CD4-positive, CD25-positive, alpha-beta regulatory T cell (primary cell): ENCODE data around the gene PXK. TPM values are rescaled to one million over a fixed set of nuclear protein-coding genes. Genes with fewer than 3 reads are reported as not detected.
"Not testable (repeated sequence)": the region's sequence is repeated elsewhere in the genome, so short reads cannot be mapped to it uniquely, and the experiment has no call there.

Source experiments
- ATAC-seq, 2 donors: fragments of 150-1000 bp; cut with Tn5 transposase; one replicate each; pipeline ENCODE4 v1.10.0; 2021; ENCODE audit warnings: low read depth in 2 of 2, moderate number of reproducible peaks in 2 of 2, moderate library complexity in 1 of 2
- DNase-seq, 3 donors: peaks; one replicate each; pipeline versions ENCODE4 v3.0.0 to v3.0.0-alpha.2; 2012 to 2022; ENCODE audit warnings: mixed read lengths in 1 of 3
- H3K27ac ChIP-seq: one replicate; pipeline ENCODE4 v1.7.0; 2013; ENCODE audit warnings: mild to moderate bottlenecking, low read length; ENCODE audit not compliant: insufficient read depth, poor library complexity, severe bottlenecking
- H3K27me3 ChIP-seq: one replicate; pipeline ENCODE4 v1.7.0; 2013; ENCODE audit warnings: low read length; ENCODE audit not compliant: control insufficient read depth, insufficient read depth
- H3K36me3 ChIP-seq: one replicate; pipeline ENCODE4 v1.7.0; 2013; ENCODE audit warnings: mild to moderate bottlenecking, low read length, moderate library complexity; ENCODE audit not compliant: control insufficient read depth, insufficient read depth
- H3K4me1 ChIP-seq: 2 replicates; pipeline ENCODE4 v1.7.0; 2013; ENCODE audit warnings: mild to moderate bottlenecking, low read length; ENCODE audit not compliant: insufficient read depth, control insufficient read depth, poor library complexity, severe bottlenecking
- H3K4me3 ChIP-seq: one replicate; pipeline ENCODE4 v1.7.0; 2013; ENCODE audit warnings: low read depth, mild to moderate bottlenecking, low read length, moderate library complexity
- H3K9me3 ChIP-seq, 2 experiments: 1 replicate in 1 of 2; 2 replicates in 1 of 2; pipeline ENCODE4 v1.7.0; 2013; ENCODE audit warnings: low read length in 2 of 2, mild to moderate bottlenecking in 1 of 2, moderate library complexity in 1 of 2; ENCODE audit not compliant: control insufficient read depth in 2 of 2
- H3K27ac Mint-ChIP-seq, 3 donors: one replicate each; pipeline ENCODE4 v1.8.0; 2020 to 2022; ENCODE audit warnings: mild to moderate bottlenecking in 3 of 3, mixed read lengths in 3 of 3, moderate library complexity in 2 of 3
- H3K27me3 Mint-ChIP-seq: one replicate; pipeline ENCODE4 v1.8.0; 2022; ENCODE audit warnings: mild to moderate bottlenecking, mixed read lengths
- H3K36me3 Mint-ChIP-seq: one replicate; pipeline ENCODE4 v1.8.0; 2020; ENCODE audit warnings: mixed read lengths
- H3K4me1 Mint-ChIP-seq, 4 donors: one replicate each; pipeline ENCODE4 v1.8.0; 2020 to 2022; ENCODE audit warnings: mixed read lengths in 4 of 4, mild to moderate bottlenecking in 1 of 4
- H3K4me3 Mint-ChIP-seq, 4 donors: one replicate each; pipeline ENCODE4 v1.8.0; 2020 to 2022; ENCODE audit warnings: mild to moderate bottlenecking in 4 of 4, mixed read lengths in 4 of 4, moderate library complexity in 3 of 4
- H3K9me3 Mint-ChIP-seq, 7 donors: one replicate each; pipeline ENCODE4 v1.8.0; 2020 to 2022; ENCODE audit warnings: mixed read lengths in 7 of 7, mild to moderate bottlenecking in 3 of 7, moderate library complexity in 2 of 7
- polyA plus RNA-seq, 4 donors: library from polyadenylated mRNA; unstranded; fragments of 300-500 nt; fragmentation: Illumina TruSeq; gene quantifications; one replicate each; pipeline ENCODE4 v1.2.3, GENCODE V29; 2021
- total RNA-seq: library from RNA; stranded (reverse); gene quantifications from one replicate; pipeline ENCODE4 v1.2.3, GENCODE V29; 2022

Gene PXK
- total RNA-seq, result 21.8 TPM
- 10 to 100 TPM; 24.9 to 32.6 (median 31.9) TPM for polyA plus RNA-seq

DNA sequence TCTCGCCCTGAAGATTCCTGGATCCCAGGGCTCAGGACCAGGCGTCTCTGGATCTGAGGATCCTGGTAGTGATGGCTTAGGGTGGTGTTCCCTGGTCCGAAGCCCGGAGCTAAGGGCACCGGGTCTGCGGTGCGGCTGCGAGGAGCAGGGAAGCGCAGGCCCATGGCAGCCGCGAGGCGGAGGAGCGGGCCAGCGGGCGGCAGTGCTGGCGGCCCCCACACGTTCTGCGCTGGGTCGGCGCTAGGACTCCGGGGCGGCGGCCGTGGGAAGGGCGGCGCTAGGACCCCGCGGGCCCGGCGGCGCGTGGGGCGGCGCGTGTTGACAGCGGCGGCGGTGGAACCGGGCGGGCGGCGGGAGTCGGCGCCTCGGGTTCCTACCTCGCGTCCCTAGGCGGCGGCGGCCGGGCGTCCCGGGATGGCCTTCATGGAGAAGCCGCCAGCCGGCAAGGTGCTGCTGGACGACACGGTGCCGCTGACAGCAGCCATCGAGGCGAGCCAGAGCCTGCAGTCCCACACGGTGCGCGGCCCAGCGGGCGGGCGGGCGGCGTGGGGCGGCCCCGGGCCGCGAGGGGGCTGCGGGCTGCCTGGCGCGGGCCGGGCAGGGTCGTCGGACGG is at the start of gene PXK:
TSS of gene PXK (plus strand) at position 318 of the 614 bp plus-strand sequence. CDS start at position 415, 97 bp downstream.
- Mint-ChIP-seq H3K9me3 (peaks cover 0 to 1% (median 0%) of the 10 kb centered on the region in 7 donors), H3K27ac (peak within 1 kb of the TSS; percentile 65 to 96 (median 95)), H3K36me3 (peaks cover under 1% of the 10 kb centered on the region), H3K4me1 (peaks cover 19 to 45% (median 38%) of the 10 kb centered on the region in 4 donors), H3K27me3 (peaks cover 5% of the 10 kb centered on the region), H3K4me3 (peak within 1 kb of the TSS; percentile 99 to 100 (median 100))
- H3K27me3 ChIP-seq, result no peaks in the 10 kb centered on the region
- H3K4me1 ChIP-seq, result peaks cover 29% of the 10 kb centered on the region
- no peaks in the 10 kb centered on the region for H3K9me3 ChIP-seq
- DNase-seq, result peak; percentile 65 to 84 (median 80)
- no peaks in the 10 kb centered on the region for H3K36me3 ChIP-seq
- H3K27ac ChIP-seq, result no peak within 1 kb of the TSS
- peak within 1 kb of the TSS; percentile 83 for H3K4me3 ChIP-seq
- peak; percentile 93 to 97 for ATAC-seq

- H3K27me3 Mint-ChIP-seq, result no peaks in the 10 kb centered on the region
- no peaks in the 10 kb centered on the region for H3K36me3 ChIP-seq
- ATAC-seq (no peak), DNase-seq (no peak)
- no peaks in the 10 kb centered on the region for H3K4me1 ChIP-seq
- H3K27me3 ChIP-seq, result no peaks in the 10 kb centered on the region
- peaks cover 21% of the 10 kb centered on the region for H3K36me3 Mint-ChIP-seq
- no peak overlapping the region for H3K27ac ChIP-seq
- no peak overlapping the region for H3K27ac Mint-ChIP-seq
- H3K4me3 ChIP-seq, result no peak overlapping the region
- H3K9me3 Mint-ChIP-seq, result no peaks in the 10 kb centered on the region
- no peak overlapping the region for H3K4me3 Mint-ChIP-seq
- peaks cover 0 to 3% (median 0%) of the 10 kb centered on the region in 4 donors for H3K4me1 Mint-ChIP-seq
- no peaks in the 10 kb centered on the region for H3K9me3 ChIP-seq
Measured at GRCh38 chr3:58285334-58285733, 47.4 kb upstream of the PXK start.

DNA sequence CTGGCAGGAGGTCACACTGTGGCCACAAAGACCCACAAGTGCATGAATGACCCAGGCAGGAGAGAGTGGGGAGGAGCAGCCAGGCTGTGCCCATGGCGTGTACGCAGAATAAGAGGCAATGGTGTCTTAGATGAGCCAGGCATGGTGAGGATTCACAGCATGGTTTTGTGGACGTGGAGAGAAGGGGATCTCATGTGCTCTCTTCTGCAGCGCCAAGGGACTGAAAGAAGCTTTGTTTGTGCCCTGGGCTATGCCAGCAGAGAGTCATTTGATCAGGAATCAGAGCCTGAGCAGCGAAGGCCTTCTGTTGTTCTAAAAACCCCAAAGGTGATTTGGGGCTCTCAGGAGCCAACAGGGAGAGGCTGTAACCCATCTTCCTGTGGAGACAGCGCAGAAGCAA is 45.3 kb upstream of the PXK start:
- Histone ChIP-seq H3K36me3 (no peaks in the 10 kb centered on the region), H3K4me1 (no peaks in the 10 kb centered on the region), H3K4me3 (no peak overlapping the region), H3K27me3 (no peaks in the 10 kb centered on the region), H3K27ac (no peak overlapping the region), H3K9me3 (no peaks in the 10 kb centered on the region)
- no peaks in the 10 kb centered on the region for H3K9me3 Mint-ChIP-seq
- no peak overlapping the region for H3K4me3 Mint-ChIP-seq
- H3K27me3 Mint-ChIP-seq, result no peaks in the 10 kb centered on the region
- peaks cover 17% of the 10 kb centered on the region for H3K36me3 Mint-ChIP-seq
- H3K4me1 Mint-ChIP-seq, result peaks cover 0 to 3% (median 0%) of the 10 kb centered on the region in 4 donors
- ATAC-seq, result no peak
- no peak for DNase-seq
- H3K27ac Mint-ChIP-seq, result no peak overlapping the region

- no peak for DNase-seq
- Mint-ChIP-seq H3K4me3 (no peak overlapping the region), H3K4me1 (peaks cover 0 to 3% (median 0%) of the 10 kb centered on the region in 4 donors), H3K36me3 (peaks cover 19% of the 10 kb centered on the region), H3K27ac (no peak overlapping the region), H3K27me3 (no peaks in the 10 kb centered on the region), H3K9me3 (peaks cover 0 to 1% (median 0%) of the 10 kb centered on the region in 7 donors)
- no peak overlapping the region for H3K27ac ChIP-seq
- H3K9me3 ChIP-seq, result no peaks in the 10 kb centered on the region
- ATAC-seq, result no peak
- H3K4me3 ChIP-seq, result no peak overlapping the region
- no peaks in the 10 kb centered on the region for H3K4me1 ChIP-seq
- H3K36me3 ChIP-seq, result no peaks in the 10 kb centered on the region
- H3K27me3 ChIP-seq, result no peaks in the 10 kb centered on the region
Measured at GRCh38 chr3:58288011-58288728, 44.5 kb upstream of the PXK start.

GRCh38 chr3:58288964-58289613 is 43.6 kb upstream of the PXK start:
- not testable (repeated sequence) for DNase-seq, H3K9me3 ChIP-seq, H3K27me3 ChIP-seq, H3K9me3 Mint-ChIP-seq, H3K36me3 ChIP-seq, H3K4me1 Mint-ChIP-seq, H3K27ac Mint-ChIP-seq, ATAC-seq, H3K4me1 ChIP-seq, H3K4me3 ChIP-seq, H3K27ac ChIP-seq, H3K27me3 Mint-ChIP-seq, H3K4me3 Mint-ChIP-seq
- peaks cover 21% of the 10 kb centered on the region for H3K36me3 Mint-ChIP-seq

DNA sequence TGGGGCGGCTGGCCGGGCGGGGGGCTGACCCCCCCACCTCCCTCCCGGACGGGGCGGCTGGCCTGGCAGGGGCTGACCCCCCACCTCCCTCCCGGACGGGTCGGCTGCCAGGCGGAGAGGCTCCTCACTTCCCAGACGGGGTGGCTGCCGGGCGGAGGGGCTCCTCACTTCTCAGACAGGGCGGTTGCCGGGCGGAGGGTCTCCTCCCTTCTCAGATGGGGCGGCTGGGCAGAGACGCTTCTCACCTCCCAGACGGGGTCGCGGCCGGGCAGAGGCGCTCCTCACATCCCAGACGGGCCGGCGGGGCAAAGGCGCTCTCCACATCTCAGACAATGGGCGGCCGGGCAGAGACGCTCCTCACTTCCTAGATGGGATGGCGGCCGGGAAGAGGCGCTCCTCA is 42.2 kb upstream of the PXK start:
- H3K27me3 ChIP-seq, H3K27ac ChIP-seq, H3K4me3 Mint-ChIP-seq, H3K9me3 Mint-ChIP-seq, H3K4me1 Mint-ChIP-seq, H3K4me3 ChIP-seq, DNase-seq, H3K27ac Mint-ChIP-seq, ATAC-seq, H3K27me3 Mint-ChIP-seq, H3K36me3 ChIP-seq, H3K9me3 ChIP-seq, H3K4me1 ChIP-seq: not testable (repeated sequence)
- H3K36me3 Mint-ChIP-seq, result peaks cover 13% of the 10 kb centered on the region

DNA sequence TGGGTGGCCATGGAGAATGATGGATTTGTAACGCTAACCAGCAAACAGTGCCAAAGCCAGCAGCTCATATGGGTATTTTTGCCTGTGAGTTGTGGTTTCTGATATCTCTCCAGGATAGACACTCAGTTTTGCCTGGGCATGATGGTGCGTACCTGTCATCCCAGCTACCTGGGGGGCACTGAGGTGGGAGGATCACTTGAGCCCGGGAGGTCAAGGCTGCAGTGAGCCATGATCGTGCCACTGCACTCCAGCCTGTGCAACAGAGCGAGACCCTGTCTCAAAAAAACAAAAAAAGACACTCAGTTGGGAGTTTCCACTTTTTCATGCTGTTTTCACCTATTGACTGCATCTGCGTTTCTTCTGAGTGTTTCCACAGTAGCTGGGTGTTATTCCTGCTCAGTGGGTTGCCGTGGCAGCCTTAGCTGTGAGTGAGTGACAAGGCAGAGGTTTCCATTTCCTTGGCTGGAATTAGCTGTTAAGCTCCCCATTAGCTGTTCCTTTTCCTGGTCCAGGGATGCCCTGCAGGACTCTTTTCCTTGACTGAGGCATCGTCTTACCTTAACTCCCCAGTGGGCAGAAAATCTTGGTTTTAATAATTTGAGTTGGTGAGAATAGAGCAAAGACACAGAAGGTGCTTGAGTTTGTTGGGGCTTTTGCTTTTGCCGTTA is 40.9 kb upstream of the PXK start:
- peaks cover 0 to 4% (median 0%) of the 10 kb centered on the region in 7 donors for H3K9me3 Mint-ChIP-seq
- Histone ChIP-seq H3K9me3 (no peaks in the 10 kb centered on the region), H3K4me1 (no peaks in the 10 kb centered on the region), H3K27me3 (no peaks in the 10 kb centered on the region), H3K27ac (no peak overlapping the region), H3K4me3 (no peak overlapping the region), H3K36me3 (no peaks in the 10 kb centered on the region)
- no peak overlapping the region for H3K27ac Mint-ChIP-seq
- H3K4me1 Mint-ChIP-seq, result no peaks in the 10 kb centered on the region
- DNase-seq (no peak), ATAC-seq (no peak)
- peaks cover 12% of the 10 kb centered on the region for H3K36me3 Mint-ChIP-seq
- no peaks in the 10 kb centered on the region for H3K27me3 Mint-ChIP-seq
- no peak overlapping the region for H3K4me3 Mint-ChIP-seq
